K562 (cell line): ENCODE data around the gene GGA2. TPM values are rescaled to one million over a fixed set of nuclear protein-coding genes. Genes with fewer than 3 reads are reported as not detected.
A peak's percentile ranks its signal among the peaks of the same experiment; 100 is the strongest.

Source experiments
- COPS2 ChIP-seq: fragments of 450-650 bp; conservative IDR thresholded peaks from 2 replicates; pipeline ENCODE4 v1.6.1; 2016; ENCODE audit warnings: mild to moderate bottlenecking, moderate library complexity
- ETV6 ChIP-seq, 3 experiments: fragments of 150-350 bp in 1 of 3; sonication (generic) in 1 of 3; formaldehyde crosslinking in 1 of 3; IDR thresholded peaks; 2 replicates each; pipeline versions ENCODE4 v1.6.1 to v1.8.0; 2014 to 2022; ENCODE audit warnings: borderline replicate concordance in 2 of 3, low read depth in 2 of 3, antibody characterized with exemption in 1 of 3, low read length in 1 of 3, mild to moderate bottlenecking in 1 of 3, missing genetic modification reagents in 1 of 3
- JUND ChIP-seq, 2 experiments: IDR thresholded peaks; 2 replicates in 1 of 2; 3 replicates in 1 of 2; pipeline ENCODE4 v1.6.1; 2011; ENCODE audit warnings: borderline replicate concordance in 2 of 2, low read depth in 2 of 2, low read length in 2 of 2, improper control_type of control experiment in 1 of 2, missing biosample characterization in 1 of 2, missing genetic modification characterization in 1 of 2, missing genetic modification reagents in 1 of 2
- MTA1 ChIP-seq: fragments of 450-650 bp; IDR thresholded peaks from 2 replicates; pipeline ENCODE4 v1.6.1; 2017; ENCODE audit warnings: borderline replicate concordance
- NFRKB ChIP-seq: fragments of 450-650 bp; IDR thresholded peaks from 2 replicates; pipeline ENCODE4 v1.6.1; 2016; ENCODE audit warnings: low read depth
- SPI1 ChIP-seq: IDR thresholded peaks from 2 replicates; pipeline ENCODE4 v1.6.1; 2011; ENCODE audit warnings: low read depth, low read length, control low read depth, borderline replicate concordance
- TCF3 ChIP-seq: sonication (generic); formaldehyde crosslinking; IDR thresholded peaks from 2 replicates; pipeline ENCODE4 v1.4.0; 2020; ENCODE audit warnings: mild to moderate bottlenecking, missing genetic modification reagents
- TFAP4 ChIP-seq: sonication (generic); formaldehyde crosslinking; IDR thresholded peaks from 2 replicates; pipeline ENCODE4 v1.8.0; 2022; ENCODE audit warnings: missing genetic modification reagents, mild to moderate bottlenecking, moderate library complexity, borderline replicate concordance
- THAP7 ChIP-seq: fragments of 250-450 bp; sonication (Bioruptor Pico); IDR thresholded peaks from 2 replicates; pipeline ENCODE4 v1.5.0; 2021
- ZNF41 ChIP-seq: fragments of 250-450 bp; sonication (Bioruptor Pico); conservative IDR thresholded peaks from 2 replicates; pipeline ENCODE4 v1.4.0; 2020; ENCODE audit warnings: mild to moderate bottlenecking
- polyA plus RNA-seq, 8 experiments: library from polyadenylated mRNA; depleted of rRNA in 4 of 8; stranded (reverse) in 5 of 8; unstranded in 3 of 8; fragments of >200 nt; fragmentation: Nextera tagmentation in 2 of 8; fragmentation: Illumina TruSeq in 1 of 8; extraction: Ambion mirVana in 2 of 8; extraction: Trizol in 1 of 8; gene quantifications; 2 replicates each; pipeline versions ENCODE4 v1.2.1 to v1.2.3, GENCODE V29; 2011 to 2014; ENCODE audit warnings: inconsistent platforms in 1 of 8, missing spikeins in 1 of 8
- total RNA-seq, 7 experiments: library from RNA; depleted of rRNA in 6 of 7; stranded (reverse); fragments of >200 nt in 6 of 7; fragmentation: Illumina TruSeq in 2 of 7; extraction: Trizol in 2 of 7; gene quantifications; 2 replicates each; pipeline versions ENCODE4 v1.2.1 to v1.2.3, GENCODE V29; 2011 to 2021; ENCODE audit warnings: low replicate concordance in 1 of 7
- TF ChIP-seq, protein P1 (sequence below): sonication (generic); formaldehyde crosslinking; IDR thresholded peaks from 2 replicates; pipeline ENCODE4 v1.8.0; 2022; ENCODE audit warnings: mild to moderate bottlenecking, missing genetic modification reagents
- TF ChIP-seq, protein P2 (sequence below): fragments of 250-450 bp; sonication (Bioruptor Pico); IDR thresholded peaks from 2 replicates; pipeline ENCODE4 v1.9.0; 2021; ENCODE audit warnings: mild to moderate bottlenecking, inconsistent platforms

GGA2 gene
- total and polyA plus RNA-seq, 9 of the 15 experiments (the other 6 are each of a cell fraction or from before 2014, with no cell fraction given), result 11.9 to 133 (median 66.3) TPM

DNA sequence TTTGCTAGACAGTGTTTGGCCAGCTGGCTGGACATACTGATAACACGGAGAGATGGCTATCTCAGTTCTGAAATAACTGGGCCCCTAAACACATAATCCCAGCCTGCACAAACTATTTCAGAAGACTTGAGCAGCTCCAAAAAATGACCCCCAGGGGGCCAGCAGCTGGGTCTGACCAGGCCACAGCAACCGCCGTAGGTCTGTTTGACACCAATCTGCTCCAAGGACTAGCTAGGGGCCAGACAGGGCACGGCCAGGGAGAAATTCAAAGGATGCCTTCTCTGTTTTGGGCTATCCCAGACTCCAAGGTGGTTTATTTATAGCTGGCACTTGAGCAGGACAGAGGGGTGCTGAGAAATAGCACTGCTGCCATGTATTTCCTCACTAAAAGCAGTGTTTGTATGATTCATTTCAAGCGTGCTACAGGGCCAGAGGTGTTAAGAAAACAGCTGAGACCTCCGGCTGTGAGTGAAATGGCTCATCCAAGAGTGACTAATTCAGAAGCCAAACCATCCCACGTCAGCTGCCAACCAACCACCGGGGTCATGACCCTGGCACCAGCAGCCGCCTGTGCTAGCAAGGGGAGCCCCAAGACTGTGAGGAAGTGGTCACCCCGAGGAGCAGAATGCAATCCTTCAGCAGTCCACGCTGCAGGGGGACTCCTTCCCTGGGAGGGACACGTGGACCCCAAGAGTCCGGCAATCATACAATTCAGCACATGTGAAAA is 5.7 kb downstream of the GGA2 start (continued):
- TF ChIP-seq, protein P1, sequence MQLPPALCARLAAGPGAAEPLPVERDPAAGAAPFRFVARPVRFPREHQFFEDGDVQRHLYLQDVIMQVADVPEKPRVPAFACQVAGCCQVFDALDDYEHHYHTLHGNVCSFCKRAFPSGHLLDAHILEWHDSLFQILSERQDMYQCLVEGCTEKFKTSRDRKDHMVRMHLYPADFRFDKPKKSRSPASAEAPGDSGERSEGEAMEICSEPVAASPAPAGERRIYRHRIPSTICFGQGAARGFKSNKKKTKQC (CRISPR knock-in tag), result no peak
- TF ChIP-seq MTA1 (no peak), TCF3 (CRISPR knock-in tag) (no peak), COPS2 (no peak), JUND (IDR thresholded peaks at IDR 0.05; ENCODE audit: borderline replicate concordance, low read depth, low read length) (peak; percentile 67), JUND (tag; IDR thresholded peaks at IDR 0.05; ENCODE audit: borderline replicate concordance, low read depth, low read length) (peak; percentile 54; the same call in 2 of the 3 replicates), NFRKB (no peak), ETV6 (IDR thresholded peaks at IDR 0.05; ENCODE audit: borderline replicate concordance in 1 of 2, low read depth in 2 of 2, low read length in 1 of 2) (no peak), ETV6 (CRISPR knock-in tag; IDR thresholded peaks at IDR 0.05; ENCODE audit: borderline replicate concordance) (no peak), TFAP4 (peak; percentile 93), THAP7 (CRISPR knock-in tag) (no peak), ZNF41 (no peak), SPI1 (peak; percentile 41; the same call in 1 of the 2 replicates)
- TF ChIP-seq, protein P2, sequence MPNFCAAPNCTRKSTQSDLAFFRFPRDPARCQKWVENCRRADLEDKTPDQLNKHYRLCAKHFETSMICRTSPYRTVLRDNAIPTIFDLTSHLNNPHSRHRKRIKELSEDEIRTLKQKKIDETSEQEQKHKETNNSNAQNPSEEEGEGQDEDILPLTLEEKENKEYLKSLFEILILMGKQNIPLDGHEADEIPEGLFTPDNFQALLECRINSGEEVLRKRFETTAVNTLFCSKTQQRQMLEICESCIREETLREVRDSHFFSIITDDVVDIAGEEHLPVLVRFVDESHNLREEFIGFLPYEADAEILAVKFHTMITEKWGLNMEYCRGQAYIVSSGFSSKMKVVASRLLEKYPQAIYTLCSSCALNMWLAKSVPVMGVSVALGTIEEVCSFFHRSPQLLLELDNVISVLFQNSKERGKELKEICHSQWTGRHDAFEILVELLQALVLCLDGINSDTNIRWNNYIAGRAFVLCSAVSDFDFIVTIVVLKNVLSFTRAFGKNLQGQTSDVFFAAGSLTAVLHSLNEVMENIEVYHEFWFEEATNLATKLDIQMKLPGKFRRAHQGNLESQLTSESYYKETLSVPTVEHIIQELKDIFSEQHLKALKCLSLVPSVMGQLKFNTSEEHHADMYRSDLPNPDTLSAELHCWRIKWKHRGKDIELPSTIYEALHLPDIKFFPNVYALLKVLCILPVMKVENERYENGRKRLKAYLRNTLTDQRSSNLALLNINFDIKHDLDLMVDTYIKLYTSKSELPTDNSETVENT, result no peak
